MM.1S (cell line): ENCODE measurements around the gene NIM1K.

Experiments
- EZH2 ChIP-seq: fragments of 300-600 bp; sonication (generic); optimal IDR thresholded peaks from 2 replicates; pipeline ENCODE3; 2017; ENCODE audit warnings: low read depth, mild to moderate bottlenecking, antibody characterized with exemption, low read length, mixed read lengths
- TF ChIP-seq, protein P1 (sequence below): fragments of 300-600 bp; sonication (generic); IDR thresholded peaks from 2 replicates; pipeline ENCODE4 v1.5.1; 2016; ENCODE audit warnings: antibody characterized with exemption, low read length, mixed read lengths

DNA sequence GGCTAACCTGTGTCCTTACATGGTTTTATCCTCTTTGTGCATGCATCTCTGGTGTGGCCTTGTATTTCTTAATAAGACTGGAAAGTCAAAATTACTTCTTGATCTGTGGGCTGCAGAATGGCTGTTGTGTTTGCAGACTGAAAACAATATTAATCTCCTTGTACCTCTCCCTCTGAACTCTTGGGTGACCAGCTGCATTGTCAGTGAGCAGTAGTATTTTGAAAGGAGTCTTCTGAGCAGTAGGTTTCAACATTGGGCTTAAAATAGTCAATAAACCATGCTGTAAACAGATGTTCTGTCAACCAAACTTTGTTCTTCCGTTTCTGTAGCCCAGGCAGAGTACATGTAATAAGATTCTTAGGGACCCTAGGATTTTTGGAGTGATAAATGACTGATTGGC lies 26.7 kb upstream of the NIM1K start:
- TF ChIP-seq, protein P1, sequence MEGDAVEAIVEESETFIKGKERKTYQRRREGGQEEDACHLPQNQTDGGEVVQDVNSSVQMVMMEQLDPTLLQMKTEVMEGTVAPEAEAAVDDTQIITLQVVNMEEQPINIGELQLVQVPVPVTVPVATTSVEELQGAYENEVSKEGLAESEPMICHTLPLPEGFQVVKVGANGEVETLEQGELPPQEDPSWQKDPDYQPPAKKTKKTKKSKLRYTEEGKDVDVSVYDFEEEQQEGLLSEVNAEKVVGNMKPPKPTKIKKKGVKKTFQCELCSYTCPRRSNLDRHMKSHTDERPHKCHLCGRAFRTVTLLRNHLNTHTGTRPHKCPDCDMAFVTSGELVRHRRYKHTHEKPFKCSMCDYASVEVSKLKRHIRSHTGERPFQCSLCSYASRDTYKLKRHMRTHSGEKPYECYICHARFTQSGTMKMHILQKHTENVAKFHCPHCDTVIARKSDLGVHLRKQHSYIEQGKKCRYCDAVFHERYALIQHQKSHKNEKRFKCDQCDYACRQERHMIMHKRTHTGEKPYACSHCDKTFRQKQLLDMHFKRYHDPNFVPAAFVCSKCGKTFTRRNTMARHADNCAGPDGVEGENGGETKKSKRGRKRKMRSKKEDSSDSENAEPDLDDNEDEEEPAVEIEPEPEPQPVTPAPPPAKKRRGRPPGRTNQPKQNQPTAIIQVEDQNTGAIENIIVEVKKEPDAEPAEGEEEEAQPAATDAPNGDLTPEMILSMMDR = no peak
- TF ChIP-seq EZH2 = no peak
